ENCODE data around the gene IGF2BP2.

- TF ChIP-seq TSHZ2 (CRISPR knock-in tag; IDR thresholded peaks at IDR 0.05) (no peak), CREB5 (CRISPR knock-in tag; IDR thresholded peaks at IDR 0.05; ENCODE audit: low read depth) (no peak), ZNF70 (CRISPR knock-in tag; IDR thresholded peaks at IDR 0.05) (no peak), ZFP3 (CRISPR knock-in tag; IDR thresholded peaks at IDR 0.05) (no peak), ZC3H10 (CRISPR knock-in tag; IDR thresholded peaks at IDR 0.05) (no peak), PATZ1 (CRISPR knock-in tag; IDR thresholded peaks at IDR 0.05; ENCODE audit: borderline replicate concordance) (no peak)
These were observed 107.0 kb downstream of the IGF2BP2 start for GRCh38 chr3:185717627-185718402.

Measured in SK-N-SH treated with all-trans-retinoic acid at 6 μM for 48 hours (cell line).